ENCODE measurements around the gene PATJ. TPM values are rescaled to one million over a fixed set of nuclear protein-coding genes. Genes with fewer than 3 reads are reported as not detected.

PATJ gene
- total RNA-seq, 1 experiment from 2014 or later, result 47.3 TPM

DNA sequence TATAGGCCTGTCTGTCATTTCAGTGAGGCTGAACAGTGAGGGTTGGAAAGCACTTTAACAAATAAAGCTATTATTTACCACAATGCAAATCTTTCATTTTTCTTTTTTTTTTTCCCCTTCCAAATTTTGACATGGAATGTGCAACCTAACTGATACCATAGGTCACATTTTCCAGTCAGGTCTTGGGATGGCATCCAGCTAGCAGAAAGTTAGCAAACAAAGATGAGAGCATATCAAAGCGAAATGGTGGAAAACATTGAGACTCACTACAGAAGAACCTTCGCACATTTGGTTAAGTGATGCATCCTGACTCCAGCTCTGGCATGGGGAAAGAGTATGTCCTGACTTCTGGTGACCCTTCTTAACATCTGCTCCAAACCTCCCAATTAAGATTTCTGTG lies 347.3 kb downstream of the PATJ start:
- Histone ChIP-seq H3K4me2 (ENCODE audit: insufficient read depth, insufficient read length, low read length) (no peak overlapping the region), H3K56ac (ENCODE audit: insufficient read length, low read depth, low read length) (no peak overlapping the region), H3K9ac (ENCODE audit: extremely low read depth, insufficient read length, low read length) (no peak overlapping the region), H2BK15ac (ENCODE audit: low read depth, low read length) (no peak overlapping the region), H3K4ac (ENCODE audit: low read depth, low read length) (no peak overlapping the region), H4K91ac (ENCODE audit: insufficient read length, low read depth, low read length) (no peak overlapping the region), H3K27ac (ENCODE audit: insufficient read length, low read depth, low read length) (no peak overlapping the region), H3K79me1 (ENCODE audit: insufficient read depth, low read depth, low read length, poor library complexity, severe bottlenecking) (no peaks in the 10 kb centered on the region), H2AFZ (ENCODE audit: low read length) (no peak overlapping the region), H4K5ac (ENCODE audit: insufficient read length, low read depth, low read length) (no peak overlapping the region), H4K8ac (replicated peaks; ENCODE audit: insufficient read length, low read depth, low read length) (no peak overlapping the region), H3K18ac (ENCODE audit: insufficient read length, low read depth, low read length) (no peak overlapping the region), H4K20me1 (ENCODE audit: control insufficient read depth, insufficient read depth, insufficient read length) (no peaks in the 10 kb centered on the region), H3T11ph (ENCODE audit: low read length) (no peak overlapping the region), H3K14ac (ENCODE audit: insufficient read depth, low read length) (no peak overlapping the region), H3K79me2 (ENCODE audit: insufficient read depth, low read length) (no peaks in the 10 kb centered on the region), H2BK5ac (ENCODE audit: insufficient read length, low read length) (no peak overlapping the region), H2BK20ac (ENCODE audit: low read depth, low read length, poor library complexity, severe bottlenecking) (no peak overlapping the region), H3K23ac (ENCODE audit: insufficient read length, low read depth, low read length) (no peak overlapping the region), H3K9me3 (ENCODE audit: control insufficient read depth, low read depth, low read length) (no peaks in the 10 kb centered on the region), H2AK5ac (ENCODE audit: insufficient read length, low read length) (no peak overlapping the region), H3K4me1 (ENCODE audit: insufficient read depth, low read length) (no peaks in the 10 kb centered on the region), H2BK120ac (ENCODE audit: low read depth, low read length, poor library complexity, severe bottlenecking) (no peak overlapping the region), H3K23me2 (ENCODE audit: insufficient read length, low read depth, low read length, poor library complexity, severe bottlenecking) (no peaks in the 10 kb centered on the region), H2BK12ac (ENCODE audit: insufficient read length, low read depth, low read length) (no peak overlapping the region), H3K27me3 (ENCODE audit: insufficient read depth, low read length) (no peaks in the 10 kb centered on the region)
- Mint-ChIP-seq H3K4me1 (peaks cover 12 to 15% of the 10 kb centered on the region in 2 experiments), H3K9me3 (no peaks in the 10 kb centered on the region), H3K27me3 (ENCODE audit: low read depth) (no peaks in the 10 kb centered on the region), H3K27ac (no peak overlapping the region; a peak in 1 of 7 replicates), H3K4me3 (no peak overlapping the region), H3K36me3 (ENCODE audit: insufficient read depth in 1 of 3, low read depth in 3 of 3) (peaks cover 4 to 27% (median 5%) of the 10 kb centered on the region in 3 experiments; a peak in 5 of 7 replicates)
- DNase-seq, result no peak
- WGBS (ENCODE audit: extremely low coverage, insufficient read length, low lambda C conversion rate), result no CpG with 5 or more reads among the region's 2 CpGs
- TF ChIP-seq CTCF (conservative IDR thresholded peaks at IDR 0.05), result no peak

Measured in H9 (cell line).